Measurements from ENCODE around the gene CDKN2B-AS1. TPM values are rescaled to one million over a fixed set of nuclear protein-coding genes. Genes with fewer than 3 reads are reported as not detected.
A peak's percentile ranks its signal among the peaks of the same experiment; 100 is the strongest.

CDKN2B-AS1 gene
- total RNA-seq, 1 donor from 2014 or later, result 0.53 TPM

DNA sequence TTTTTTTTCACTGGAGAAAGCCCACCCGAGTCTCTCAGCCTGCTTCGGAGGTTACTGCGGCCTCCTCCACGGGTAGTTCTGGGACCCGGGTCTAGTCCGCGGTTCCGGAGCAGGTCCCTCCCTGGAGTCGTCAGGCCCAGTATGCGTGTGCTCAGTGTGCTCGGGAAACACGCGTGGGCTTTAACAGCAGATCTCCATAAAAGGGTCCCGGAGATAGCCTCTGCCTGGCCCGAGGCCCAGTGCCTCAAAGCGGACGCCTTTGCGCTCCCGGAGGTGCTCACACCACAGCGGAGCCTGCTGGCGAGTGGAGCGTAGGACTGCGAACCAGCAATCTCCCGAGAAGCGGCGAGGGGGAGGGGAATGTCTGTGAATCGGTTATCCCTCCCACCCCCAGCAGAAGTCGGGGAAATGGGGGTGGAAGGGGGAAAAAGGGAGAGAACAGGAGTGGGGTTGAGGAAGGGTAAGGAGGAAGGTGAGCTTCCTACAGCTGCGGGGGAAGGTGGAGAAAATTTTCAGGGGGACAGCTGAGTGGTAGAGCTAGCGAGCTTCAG is 29.1 kb upstream of the CDKN2B-AS1 start:
- peak overlapping the region; percentile 19 for H3K4me3 ChIP-seq (ENCODE audit: low read depth, low read length)
- no peaks in the 10 kb centered on the region for H3K36me3 ChIP-seq (ENCODE audit: control insufficient read depth, insufficient read depth, low read length)
- TF ChIP-seq, protein P1, sequence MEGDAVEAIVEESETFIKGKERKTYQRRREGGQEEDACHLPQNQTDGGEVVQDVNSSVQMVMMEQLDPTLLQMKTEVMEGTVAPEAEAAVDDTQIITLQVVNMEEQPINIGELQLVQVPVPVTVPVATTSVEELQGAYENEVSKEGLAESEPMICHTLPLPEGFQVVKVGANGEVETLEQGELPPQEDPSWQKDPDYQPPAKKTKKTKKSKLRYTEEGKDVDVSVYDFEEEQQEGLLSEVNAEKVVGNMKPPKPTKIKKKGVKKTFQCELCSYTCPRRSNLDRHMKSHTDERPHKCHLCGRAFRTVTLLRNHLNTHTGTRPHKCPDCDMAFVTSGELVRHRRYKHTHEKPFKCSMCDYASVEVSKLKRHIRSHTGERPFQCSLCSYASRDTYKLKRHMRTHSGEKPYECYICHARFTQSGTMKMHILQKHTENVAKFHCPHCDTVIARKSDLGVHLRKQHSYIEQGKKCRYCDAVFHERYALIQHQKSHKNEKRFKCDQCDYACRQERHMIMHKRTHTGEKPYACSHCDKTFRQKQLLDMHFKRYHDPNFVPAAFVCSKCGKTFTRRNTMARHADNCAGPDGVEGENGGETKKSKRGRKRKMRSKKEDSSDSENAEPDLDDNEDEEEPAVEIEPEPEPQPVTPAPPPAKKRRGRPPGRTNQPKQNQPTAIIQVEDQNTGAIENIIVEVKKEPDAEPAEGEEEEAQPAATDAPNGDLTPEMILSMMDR (IDR thresholded peaks at IDR 0.05; ENCODE audit: insufficient read depth, low read length, severe bottlenecking), result peak; percentile 80
- no peak for FAIRE-seq
- H3K27me3 ChIP-seq (ENCODE audit: control insufficient read depth, insufficient read depth, low read length), result peaks cover 30% of the 10 kb centered on the region
- DNase-seq (ENCODE audit: low read depth), result peak; percentile 62

DNA sequence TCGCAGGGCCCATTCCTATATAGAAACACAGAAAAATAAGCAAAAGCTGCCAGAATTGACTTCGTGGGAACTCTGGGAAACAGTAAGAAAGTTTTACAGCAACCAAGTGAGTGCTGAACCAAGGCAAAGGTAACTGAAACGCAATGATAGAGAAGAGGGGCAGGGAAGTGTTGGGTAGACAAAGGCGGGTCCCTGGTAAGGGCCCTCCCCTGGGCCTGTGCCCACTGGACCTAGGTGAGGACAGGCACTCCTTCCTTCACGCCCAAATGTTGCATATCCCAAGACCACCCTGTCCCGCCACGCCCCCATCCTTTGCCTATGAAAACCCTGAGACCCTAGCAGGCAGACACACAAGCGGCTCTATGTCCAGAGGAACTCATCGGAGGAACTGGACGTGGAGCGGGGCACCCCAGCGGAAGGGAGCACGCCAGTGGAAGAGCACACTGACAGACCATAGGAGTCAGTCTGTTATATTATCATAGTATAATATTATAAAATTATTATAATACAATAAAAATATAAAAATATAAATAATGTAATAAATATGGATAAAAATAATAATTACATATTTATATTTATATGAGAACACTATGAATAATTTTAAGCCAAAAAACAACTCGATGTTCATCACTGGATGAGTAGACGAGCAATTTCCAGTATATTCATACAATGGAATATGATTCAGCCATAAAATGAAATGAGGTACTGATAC is 28.3 kb upstream of the CDKN2B-AS1 start:
- H3K36me3 ChIP-seq (ENCODE audit: control insufficient read depth, insufficient read depth, low read length), result no peaks in the 10 kb centered on the region
- no peak for FAIRE-seq

DNA sequence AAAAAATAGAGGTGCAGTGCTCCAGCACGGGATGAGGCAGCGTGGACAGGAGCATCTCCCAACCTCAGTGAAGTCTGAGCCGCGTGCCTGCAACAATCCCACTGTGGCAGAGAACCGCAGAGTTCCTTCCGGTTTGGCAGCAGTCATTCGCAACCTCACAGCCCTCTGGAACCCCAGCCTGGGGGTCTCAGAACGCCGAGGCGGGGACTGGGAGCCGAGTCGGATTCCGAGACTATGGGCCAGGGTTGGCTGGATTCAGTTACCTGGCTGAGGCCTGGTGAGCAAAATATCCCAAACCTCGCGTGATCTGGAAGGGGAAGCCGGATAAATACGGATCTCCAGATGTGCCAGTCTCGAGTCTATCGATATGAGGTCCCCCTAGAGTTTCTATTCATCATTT is 27.4 kb upstream of the CDKN2B-AS1 start:
- no peak overlapping the region for H3K4me3 ChIP-seq (ENCODE audit: low read depth, low read length)
- TF ChIP-seq, protein P1 (IDR thresholded peaks at IDR 0.05; ENCODE audit: insufficient read depth, low read length, severe bottlenecking), result no peak
- H3K27me3 ChIP-seq (ENCODE audit: control insufficient read depth, insufficient read depth, low read length), result peaks cover 33% of the 10 kb centered on the region
- FAIRE-seq (no peak), DNase-seq (ENCODE audit: low read depth) (no peak)
- H3K36me3 ChIP-seq (ENCODE audit: control insufficient read depth, insufficient read depth, low read length), result no peaks in the 10 kb centered on the region

More for the DNA sequence above, 28.3 kb upstream of the CDKN2B-AS1 start:
- TF ChIP-seq, protein P1 (IDR thresholded peaks at IDR 0.05; ENCODE audit: insufficient read depth, low read length, severe bottlenecking), result no peak
- Histone ChIP-seq H3K4me3 (ENCODE audit: low read depth, low read length) (no peak overlapping the region), H3K27me3 (ENCODE audit: control insufficient read depth, insufficient read depth, low read length) (peaks cover 33% of the 10 kb centered on the region)
- DNase-seq (ENCODE audit: low read depth), result no peak

DNA sequence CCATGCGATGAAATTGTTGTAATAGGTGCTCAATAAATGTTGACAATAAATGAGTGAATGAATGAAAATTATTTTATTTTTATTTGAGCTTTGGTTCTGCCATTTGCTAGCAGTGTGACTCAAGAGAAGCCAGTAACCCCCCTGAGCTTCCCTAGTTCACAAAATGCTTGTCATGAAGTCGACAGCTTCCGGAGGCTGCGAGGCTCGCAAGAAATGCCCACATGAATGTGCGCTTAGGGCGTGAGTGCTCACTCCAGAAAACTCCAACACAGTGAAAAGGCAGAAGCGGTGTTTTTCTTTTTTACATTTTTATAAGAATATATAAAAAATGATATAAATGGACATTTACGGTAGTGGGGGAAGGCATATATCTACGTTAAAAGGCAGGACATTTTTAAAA is 26.9 kb upstream of the CDKN2B-AS1 start:
- TF ChIP-seq, protein P1 (IDR thresholded peaks at IDR 0.05; ENCODE audit: insufficient read depth, low read length, severe bottlenecking), result no peak
- H3K4me3 ChIP-seq (ENCODE audit: low read depth, low read length), result no peak overlapping the region
- DNase-seq (ENCODE audit: low read depth), result no peak
- FAIRE-seq, result no peak
- H3K36me3 ChIP-seq (ENCODE audit: control insufficient read depth, insufficient read depth, low read length), result no peaks in the 10 kb centered on the region
- H3K27me3 ChIP-seq (ENCODE audit: control insufficient read depth, insufficient read depth, low read length), result peaks cover 34% of the 10 kb centered on the region

DNA sequence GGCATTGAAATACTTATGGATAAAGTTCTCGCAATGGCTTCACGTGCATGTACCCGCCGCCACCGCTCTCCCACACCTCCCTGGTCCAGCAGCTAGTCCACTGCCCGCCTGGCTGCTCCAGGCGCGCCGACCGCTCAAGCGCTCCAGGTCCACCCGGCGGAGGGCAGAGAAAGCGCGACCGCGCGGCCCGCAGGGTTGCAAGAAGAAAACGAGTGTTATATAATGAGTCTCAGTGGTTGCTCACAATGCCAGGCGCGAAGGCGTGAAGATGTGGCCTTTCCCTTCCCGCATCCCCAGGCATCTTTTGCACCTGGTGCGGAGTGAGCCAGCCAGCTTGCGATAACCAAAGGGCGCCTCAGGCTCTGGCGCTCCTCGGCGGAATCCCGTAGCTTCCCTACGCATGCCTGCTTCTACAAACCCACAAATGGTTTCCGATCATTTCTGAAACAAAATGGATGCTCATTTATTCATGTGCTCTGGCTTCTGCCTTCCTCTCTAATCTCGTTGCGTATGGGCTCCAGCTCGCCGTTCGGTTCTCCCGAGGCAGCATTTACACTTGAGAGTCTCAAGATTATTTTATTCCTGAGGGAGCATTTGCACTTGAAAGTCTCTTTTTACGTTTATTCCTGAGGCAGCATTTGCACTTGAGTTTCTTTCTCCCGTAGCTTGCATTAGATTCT is 26.1 kb upstream of the CDKN2B-AS1 start:
- FAIRE-seq, result no peak
- H3K4me3 ChIP-seq (ENCODE audit: low read depth, low read length), result no peak overlapping the region
- no peak for DNase-seq (ENCODE audit: low read depth)
- TF ChIP-seq, protein P1 (IDR thresholded peaks at IDR 0.05; ENCODE audit: insufficient read depth, low read length, severe bottlenecking), result no peak
- peaks cover 35% of the 10 kb centered on the region for H3K27me3 ChIP-seq (ENCODE audit: control insufficient read depth, insufficient read depth, low read length)
- H3K36me3 ChIP-seq (ENCODE audit: control insufficient read depth, insufficient read depth, low read length), result no peaks in the 10 kb centered on the region
